Activated CD4-positive, alpha-beta T cell treated with anti-CD3 and anti-CD28 coated beads for 4 hours (primary cell): ENCODE measurements around the gene CGB7.
"Not testable (repeated sequence)": the region's sequence is repeated elsewhere in the genome, so short reads cannot be mapped to it uniquely, and the experiment has no call there.

ENCODE experiments used
- DNase-seq, 2 donors: peaks; one replicate each; pipeline ENCODE4 v3.0.0-alpha.2; 2020

Gene CGB7

GRCh38 chr19:49039736-49040135, 17.8 kb downstream of the CGB7 start:
- not testable (repeated sequence) for DNase-seq

- not testable (repeated sequence) for DNase-seq
Observed at GRCh38 chr19:49038557-49039276, 18.8 kb downstream of the CGB7 start.

GRCh38 chr19:49038111-49038510, 19.4 kb downstream of the CGB7 start:
- DNase-seq: not testable (repeated sequence)

GRCh38 chr19:49036815-49037214, 20.7 kb downstream of the CGB7 start, which contains the start of gene CGB1:
CGB1 (minus strand) TSS chr19:49036895; CDS start chr19:49036711, 184 bp downstream.
- DNase-seq: not testable (repeated sequence)

- DNase-seq: peak in 1 of 2 donors; percentile 69
Observed at GRCh38 chr19:49031642-49032301, 25.8 kb downstream of the CGB7 start, which contains the start of gene CGB2. CGB2 (plus strand) TSS chr19:49031890; CDS start chr19:49032096, 206 bp downstream.

GRCh38 chr19:49030323-49030722, 27.2 kb downstream of the CGB7 start:
- DNase-seq: not testable (repeated sequence)

- DNase-seq: not testable (repeated sequence)
Observed at GRCh38 chr19:49029749-49030148, 27.8 kb downstream of the CGB7 start.

- not testable (repeated sequence) for DNase-seq
Observed at GRCh38 chr19:49028686-49029085, 28.9 kb downstream of the CGB7 start.

GRCh38 chr19:49025599-49025998, 31.9 kb downstream of the CGB7 start:
- not testable (repeated sequence) for DNase-seq

GRCh38 chr19:49025088-49025487, 32.5 kb downstream of the CGB7 start:
- not testable (repeated sequence) for DNase-seq

- not testable (repeated sequence) for DNase-seq
Observed at GRCh38 chr19:49024233-49024632, 33.3 kb downstream of the CGB7 start, which contains the start of gene CGB3. CGB3 (minus strand) TSS chr19:49024333; CDS start chr19:49023971, 362 bp downstream.

- DNase-seq: no peak
Observed at GRCh38 chr19:49022116-49022515, 35.4 kb downstream of the CGB7 start.

- no peak for DNase-seq
Observed at GRCh38 chr19:49020931-49021895, 36.3 kb downstream of the CGB7 start.

GRCh38 chr19:49020342-49020741, 37.2 kb downstream of the CGB7 start:
- DNase-seq: no peak

- DNase-seq: peak; percentile 62 to 71
Observed at GRCh38 chr19:49019242-49019932, 38.2 kb downstream of the CGB7 start.

GRCh38 chr19:49018388-49019241, 38.9 kb downstream of the CGB7 start:
- DNase-seq: not testable (repeated sequence)

GRCh38 chr19:49017666-49018351, 39.7 kb downstream of the CGB7 start:
- peak; percentile 59 to 61 for DNase-seq

GRCh38 chr19:49017041-49017665, 40.4 kb downstream of the CGB7 start, which contains the start of gene LHB:
LHB (minus strand) TSS chr19:49017091; CDS start chr19:49017081, 10 bp downstream.
- DNase-seq: no peak

GRCh38 chr19:49016067-49016839, 41.3 kb downstream of the CGB7 start:
- no peak for DNase-seq
